Muscle of leg (tissue), 11 donors: ENCODE results near the gene TMEM81. TPM values are rescaled to one million over a fixed set of nuclear protein-coding genes. Genes with fewer than 3 reads are reported as not detected.
A peak's percentile ranks its signal among the peaks of the same experiment; 100 is the strongest.

Experiments used
- DNase-seq: peaks from one replicate; pipeline ENCODE4 v3.0.0; 2013
- H3K27ac ChIP-seq: one replicate; pipeline ENCODE4 v1.5.1; 2013; ENCODE audit warnings: mild to moderate bottlenecking, low read length, control low read depth
- H3K27me3 ChIP-seq: one replicate; pipeline ENCODE4 v1.6.1; 2013; ENCODE audit warnings: low read length; ENCODE audit not compliant: control insufficient read depth, insufficient read depth
- H3K36me3 ChIP-seq: one replicate; pipeline ENCODE4 v1.6.1; 2013; ENCODE audit warnings: low read length; ENCODE audit not compliant: control insufficient read depth, insufficient read depth
- H3K4me1 ChIP-seq: one replicate; pipeline ENCODE4 v1.6.1; 2013; ENCODE audit warnings: low read length; ENCODE audit not compliant: control insufficient read depth, insufficient read depth
- H3K4me3 ChIP-seq: one replicate; pipeline ENCODE4 v1.5.1; 2013; ENCODE audit warnings: low read length, control low read depth
- H3K9me3 ChIP-seq: replicated peaks from 2 replicates; pipeline ENCODE4 v1.6.1; 2013; ENCODE audit warnings: low read depth, low read length; ENCODE audit not compliant: control insufficient read depth
- WGBS: methylation state at CpG from one replicate; pipeline ENCODE4 v1.1.5; 2013; ENCODE audit warnings: missing lambda C conversion rate; ENCODE audit not compliant: insufficient coverage; 5-methylcytosine and 5-hydroxymethylcytosine counted together
- polyA plus RNA-seq, 8 donors: library from polyadenylated mRNA; unstranded; fragments of 120-200 nt; gene quantifications; one replicate each; pipeline versions ENCODE4 v1.2.1 to v1.2.3, GENCODE V29; 2013; ENCODE audit warnings: inconsistent platforms in 1 of 8, low replicate concordance in 1 of 8; ENCODE audit not compliant: insufficient read length in 8 of 8, insufficient read depth in 1 of 8
- total RNA-seq: library from RNA; stranded (reverse); fragments of 120-200 nt; gene quantifications from one replicate; pipeline ENCODE4 v1.2.4, GENCODE V29; 2013

Gene TMEM81
- total and polyA plus RNA-seq, 9 donors = 1.5 to 3.3 (median 2.2) TPM

DNA sequence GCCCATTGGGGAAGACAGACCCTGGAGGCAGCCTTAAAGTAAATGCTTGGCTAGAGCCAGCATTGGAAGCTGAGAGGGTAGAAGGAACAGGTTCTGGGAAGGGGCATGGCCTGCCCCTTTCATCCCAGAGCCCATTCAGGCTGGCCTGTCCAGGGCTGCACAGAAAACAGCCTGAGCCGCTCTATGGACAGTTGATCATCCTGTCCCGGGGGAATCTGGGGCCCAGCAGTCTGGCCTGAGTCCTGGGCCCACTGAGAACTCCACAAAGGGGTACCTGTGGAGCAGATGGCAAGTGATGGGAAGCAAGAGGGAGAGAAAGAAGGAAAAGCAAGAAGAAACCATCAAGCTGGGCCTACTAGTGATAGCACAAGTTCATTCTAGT is 13.2 kb downstream of the TMEM81 start:
- no peak overlapping the region for H3K27ac ChIP-seq
- H3K4me1 ChIP-seq = no peaks in the 10 kb centered on the region
- DNase-seq = no peak
- no peaks in the 10 kb centered on the region for H3K27me3 ChIP-seq
- no peak overlapping the region for H3K4me3 ChIP-seq
- H3K9me3 ChIP-seq = no peaks in the 10 kb centered on the region
- 76% methylated on average over 2 of the region's 2 CpGs for WGBS
- no peaks in the 10 kb centered on the region for H3K36me3 ChIP-seq

GRCh38 chr1:205069371-205070125 is 14.7 kb downstream of the TMEM81 start:
- Histone ChIP-seq H3K4me3 (no peak overlapping the region), H3K4me1 (no peaks in the 10 kb centered on the region)
- DNase-seq = no peak

DNA sequence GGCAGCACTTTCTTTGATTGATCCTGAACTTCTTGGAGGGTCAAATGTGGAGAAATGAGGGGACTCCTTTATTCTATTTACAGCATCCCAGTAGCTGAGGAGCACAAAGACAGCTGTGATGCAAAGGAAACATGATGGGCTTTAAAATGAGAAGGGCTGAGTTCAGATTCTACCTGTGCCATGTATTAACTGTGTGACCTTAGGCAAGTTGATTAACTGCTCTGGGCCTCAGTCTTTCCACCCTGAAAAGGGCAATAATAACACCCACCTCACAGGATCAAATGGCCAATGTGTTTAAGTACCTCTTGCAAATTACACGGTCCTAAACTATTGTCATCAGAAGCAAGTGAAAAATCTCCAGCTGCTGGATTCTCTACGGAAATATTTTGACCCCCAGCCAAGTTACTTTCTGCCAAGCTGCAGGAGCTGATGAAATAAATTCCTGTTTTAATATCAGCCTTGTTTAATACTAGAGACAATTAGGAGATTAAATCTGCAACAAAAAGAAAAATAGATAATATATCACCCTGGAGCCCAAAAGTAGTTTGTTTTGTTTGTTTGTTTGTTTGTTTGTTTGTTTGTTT is 15.7 kb downstream of the TMEM81 start:
- H3K27me3 ChIP-seq = peaks cover 2% of the 10 kb centered on the region
- no peaks in the 10 kb centered on the region for H3K36me3 ChIP-seq
- no peaks in the 10 kb centered on the region for H3K4me1 ChIP-seq
- DNase-seq = peak; percentile 43
- no CpG with 5 or more reads among the region's 2 CpGs for WGBS
- H3K4me3 ChIP-seq = no peak overlapping the region
- no peaks in the 10 kb centered on the region for H3K9me3 ChIP-seq
- H3K27ac ChIP-seq = no peak overlapping the region

More at GRCh38 chr1:205069371-205070125, 14.7 kb downstream of the TMEM81 start:
- WGBS = 77% methylated on average over 40 of the region's 42 CpGs
- Histone ChIP-seq H3K27me3 (no peaks in the 10 kb centered on the region), H3K9me3 (no peaks in the 10 kb centered on the region), H3K27ac (no peak overlapping the region), H3K36me3 (no peaks in the 10 kb centered on the region)

GRCh38 chr1:205068001-205068400 is 16.3 kb downstream of the TMEM81 start:
- peaks cover 2% of the 10 kb centered on the region for H3K27me3 ChIP-seq
- no peak for DNase-seq
- H3K27ac ChIP-seq = no peak overlapping the region
- H3K4me1 ChIP-seq = no peaks in the 10 kb centered on the region
- no CpG with 5 or more reads among the region's 4 CpGs for WGBS
- H3K36me3 ChIP-seq = no peaks in the 10 kb centered on the region
- H3K4me3 ChIP-seq = no peak overlapping the region
- H3K9me3 ChIP-seq = no peaks in the 10 kb centered on the region

- Histone ChIP-seq H3K4me3 (no peak overlapping the region), H3K27ac (no peak overlapping the region), H3K36me3 (no peaks in the 10 kb centered on the region), H3K9me3 (no peaks in the 10 kb centered on the region), H3K27me3 (peaks cover 2% of the 10 kb centered on the region), H3K4me1 (no peaks in the 10 kb centered on the region)
- 87% methylated on average over 6 of the region's 6 CpGs for WGBS
- no peak for DNase-seq
Measured at GRCh38 chr1:205067031-205067430, 17.2 kb downstream of the TMEM81 start.

DNA sequence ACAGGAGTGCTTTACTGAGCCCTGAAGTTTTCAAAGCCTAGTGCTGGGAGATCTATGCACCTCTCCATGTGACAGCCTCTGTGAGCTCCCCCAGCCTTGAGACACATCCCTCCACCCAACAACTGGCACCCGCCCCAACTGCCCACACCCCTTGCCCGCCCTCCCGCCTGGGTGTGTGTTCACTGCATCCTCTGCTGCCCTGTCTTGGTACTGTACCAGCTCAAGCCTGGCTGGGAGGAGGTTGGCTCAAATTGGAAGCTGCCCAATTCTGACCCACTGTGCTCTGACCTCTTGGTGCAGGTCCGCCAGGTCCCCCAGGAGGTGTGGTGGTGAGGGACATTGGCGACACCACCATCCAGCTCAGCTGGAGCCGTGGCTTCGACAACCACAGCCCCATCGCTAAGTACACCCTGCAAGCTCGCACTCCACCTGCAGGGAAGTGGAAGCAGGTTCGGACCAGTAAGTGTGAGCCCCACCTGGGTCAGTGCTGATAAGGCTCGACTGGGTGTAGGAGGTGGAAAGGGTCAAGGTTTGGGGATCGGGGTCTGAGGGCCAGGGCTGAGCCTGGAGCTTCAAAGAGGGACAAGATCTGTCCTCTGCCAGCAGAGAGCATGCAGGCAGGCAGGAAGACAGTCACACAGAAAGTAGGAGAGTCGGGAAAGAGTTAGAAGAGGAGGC is 18.0 kb downstream of the TMEM81 start:
- 75% methylated on average over 10 of the region's 13 CpGs for WGBS
- H3K9me3 ChIP-seq = no peaks in the 10 kb centered on the region
- no peak overlapping the region for H3K4me3 ChIP-seq
- H3K27ac ChIP-seq = no peak overlapping the region
- H3K36me3 ChIP-seq = no peaks in the 10 kb centered on the region
- peaks cover 4% of the 10 kb centered on the region for H3K4me1 ChIP-seq
- H3K27me3 ChIP-seq = peaks cover 2% of the 10 kb centered on the region
- no peak for DNase-seq

GRCh38 chr1:205065666-205066065 is 18.6 kb downstream of the TMEM81 start:
- no peak overlapping the region for H3K27ac ChIP-seq
- DNase-seq = no peak
- H3K4me3 ChIP-seq = no peak overlapping the region
- peaks cover 4% of the 10 kb centered on the region for H3K4me1 ChIP-seq
- H3K36me3 ChIP-seq = no peaks in the 10 kb centered on the region
- 86% methylated on average over 6 of the region's 14 CpGs for WGBS
- peaks cover 2% of the 10 kb centered on the region for H3K27me3 ChIP-seq
- H3K9me3 ChIP-seq = no peaks in the 10 kb centered on the region

DNA sequence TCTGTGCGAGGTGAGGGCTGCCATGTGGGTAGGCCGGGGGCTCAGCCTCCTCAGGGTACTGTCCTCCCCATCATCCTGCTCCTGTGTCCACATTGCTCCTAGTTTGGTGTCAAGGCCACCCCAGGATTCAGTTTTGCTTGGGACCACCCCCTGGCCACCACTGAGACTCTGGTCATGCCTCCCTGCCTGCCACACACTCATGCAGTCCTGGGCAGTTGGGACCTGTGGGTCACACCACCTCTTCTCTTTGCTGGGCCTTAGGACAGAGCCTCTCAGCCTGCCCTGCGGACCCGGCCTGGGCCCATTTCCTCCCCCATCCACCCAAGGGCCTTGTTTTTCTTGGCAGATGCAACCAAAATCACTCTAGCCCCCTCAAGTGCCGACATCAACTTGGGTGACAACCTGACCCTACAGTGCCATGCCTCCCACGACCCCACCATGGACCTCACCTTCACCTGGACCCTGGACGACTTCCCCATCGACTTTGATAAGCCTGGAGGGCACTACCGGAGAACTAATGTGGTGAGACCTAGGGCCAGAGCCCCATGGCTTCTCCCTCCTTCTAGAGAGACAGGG is 19.4 kb downstream of the TMEM81 start:
- Histone ChIP-seq H3K27ac (no peak overlapping the region), H3K36me3 (no peaks in the 10 kb centered on the region), H3K4me3 (no peak overlapping the region), H3K9me3 (no peaks in the 10 kb centered on the region), H3K4me1 (peaks cover 4% of the 10 kb centered on the region), H3K27me3 (peaks cover 2% of the 10 kb centered on the region)
- DNase-seq = no peak
- 87% methylated on average over 9 of the region's 9 CpGs for WGBS

GRCh38 chr1:205064301-205064700 is 20.0 kb downstream of the TMEM81 start:
- peaks cover 2% of the 10 kb centered on the region for H3K27me3 ChIP-seq
- no peak overlapping the region for H3K4me3 ChIP-seq
- no peak overlapping the region for H3K27ac ChIP-seq
- H3K9me3 ChIP-seq = no peaks in the 10 kb centered on the region
- no peaks in the 10 kb centered on the region for H3K36me3 ChIP-seq
- peaks cover 4% of the 10 kb centered on the region for H3K4me1 ChIP-seq
- DNase-seq = no peak
- WGBS = 74% methylated on average over 11 of the region's 11 CpGs

- Histone ChIP-seq H3K36me3 (no peaks in the 10 kb centered on the region), H3K27ac (no peak overlapping the region), H3K9me3 (no peaks in the 10 kb centered on the region), H3K4me3 (no peak overlapping the region), H3K27me3 (peaks cover 2% of the 10 kb centered on the region), H3K4me1 (peaks cover 4% of the 10 kb centered on the region)
- WGBS = 100% methylated on average over 1 of the region's 3 CpGs
- DNase-seq = no peak
Measured at GRCh38 chr1:205062895-205063294, 21.4 kb downstream of the TMEM81 start.
